Measurements from ENCODE around the gene EPHA6. TPM values are rescaled to one million over a fixed set of nuclear protein-coding genes. Genes with fewer than 3 reads are reported as not detected.

EPHA6 gene
- total RNA-seq, 1 donor from 2014 or later, result 0.11 TPM

DNA sequence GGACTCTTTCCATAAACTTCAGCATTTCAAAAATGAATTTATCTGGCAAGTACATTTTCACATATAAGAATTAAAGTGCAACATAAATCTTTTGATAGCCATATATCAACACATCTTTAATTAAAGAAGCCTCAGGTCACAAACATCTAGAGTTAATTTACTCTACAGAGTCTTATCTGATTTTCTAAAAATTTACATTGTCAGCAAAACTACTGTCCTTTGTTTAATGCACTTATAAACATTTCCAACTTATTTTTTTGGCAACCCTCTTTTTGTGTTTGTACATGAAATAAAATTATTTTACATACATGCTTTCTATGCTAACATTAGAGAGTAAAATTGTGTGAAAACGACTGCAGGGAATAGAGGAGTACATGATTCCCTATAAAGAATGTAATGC, 533.4 kb downstream of the EPHA6 start:
- Histone ChIP-seq H2AFZ (replicated peaks) (no peak overlapping the region), H3K9ac (no peak overlapping the region), H3K4me3 (no peak overlapping the region), H3K79me2 (ENCODE audit: low read depth) (no peaks in the 10 kb centered on the region), H3K4me1 (no peaks in the 10 kb centered on the region), H3K9me3 (ENCODE audit: low read depth) (no peaks in the 10 kb centered on the region), H3K27ac (no peak overlapping the region), H3K36me3 (no peaks in the 10 kb centered on the region), H3K27me3 (no peaks in the 10 kb centered on the region), H3K4me2 (no peak overlapping the region), H4K20me1 (ENCODE audit: low read depth) (no peaks in the 10 kb centered on the region), H3F3A (ENCODE audit: low read depth) (no peaks in the 10 kb centered on the region)
- H3K36me3 Mint-ChIP-seq, result no peaks in the 10 kb centered on the region
- no peak overlapping the region for H3K4me3 Mint-ChIP-seq
- H3K9me3 Mint-ChIP-seq, result no peaks in the 10 kb centered on the region
- TF ChIP-seq EZH2phosphoT487 (IDR thresholded peaks at IDR 0.05), result no peak
- no peak for TF ChIP-seq EZH2 (IDR thresholded peaks at IDR 0.05)
- TF ChIP-seq, protein P1, sequence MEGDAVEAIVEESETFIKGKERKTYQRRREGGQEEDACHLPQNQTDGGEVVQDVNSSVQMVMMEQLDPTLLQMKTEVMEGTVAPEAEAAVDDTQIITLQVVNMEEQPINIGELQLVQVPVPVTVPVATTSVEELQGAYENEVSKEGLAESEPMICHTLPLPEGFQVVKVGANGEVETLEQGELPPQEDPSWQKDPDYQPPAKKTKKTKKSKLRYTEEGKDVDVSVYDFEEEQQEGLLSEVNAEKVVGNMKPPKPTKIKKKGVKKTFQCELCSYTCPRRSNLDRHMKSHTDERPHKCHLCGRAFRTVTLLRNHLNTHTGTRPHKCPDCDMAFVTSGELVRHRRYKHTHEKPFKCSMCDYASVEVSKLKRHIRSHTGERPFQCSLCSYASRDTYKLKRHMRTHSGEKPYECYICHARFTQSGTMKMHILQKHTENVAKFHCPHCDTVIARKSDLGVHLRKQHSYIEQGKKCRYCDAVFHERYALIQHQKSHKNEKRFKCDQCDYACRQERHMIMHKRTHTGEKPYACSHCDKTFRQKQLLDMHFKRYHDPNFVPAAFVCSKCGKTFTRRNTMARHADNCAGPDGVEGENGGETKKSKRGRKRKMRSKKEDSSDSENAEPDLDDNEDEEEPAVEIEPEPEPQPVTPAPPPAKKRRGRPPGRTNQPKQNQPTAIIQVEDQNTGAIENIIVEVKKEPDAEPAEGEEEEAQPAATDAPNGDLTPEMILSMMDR (IDR thresholded peaks at IDR 0.05), result no peak
- no peak overlapping the region for H3K27ac Mint-ChIP-seq
- no peaks in the 10 kb centered on the region for H3K4me1 Mint-ChIP-seq
- DNase-seq (ENCODE audit: low spot score), result no peak
- H3K27me3 Mint-ChIP-seq (ENCODE audit: insufficient read depth, low read depth), result no peaks in the 10 kb centered on the region

DNA sequence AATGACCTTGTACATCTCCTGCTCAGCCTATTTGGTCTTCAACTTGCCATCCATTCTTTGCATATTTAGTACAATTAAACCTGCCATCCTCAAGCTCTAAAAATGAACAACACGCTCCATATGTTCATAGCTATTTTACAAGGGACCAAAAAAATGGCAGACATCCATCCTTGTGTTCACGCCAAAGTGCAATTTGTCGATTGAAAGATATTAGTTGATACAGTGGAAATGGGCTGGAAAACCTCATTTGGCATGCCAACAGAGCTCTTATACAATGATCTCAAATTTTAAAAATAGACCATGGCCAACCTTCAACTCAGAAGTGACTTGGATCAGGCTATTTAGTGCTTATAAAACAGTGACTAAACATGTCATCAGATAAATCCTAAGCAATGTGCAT, 536.6 kb downstream of the EPHA6 start:
- no peaks in the 10 kb centered on the region for H4K20me1 ChIP-seq (ENCODE audit: low read depth)
- H3K4me2 ChIP-seq, result no peak overlapping the region
- H2AFZ ChIP-seq (replicated peaks), result no peak overlapping the region
- H3K79me2 ChIP-seq (ENCODE audit: low read depth), result no peaks in the 10 kb centered on the region
- no peak overlapping the region for H3K27ac ChIP-seq
- H3F3A ChIP-seq (ENCODE audit: low read depth), result no peaks in the 10 kb centered on the region
- Mint-ChIP-seq H3K4me3 (no peak overlapping the region), H3K36me3 (no peaks in the 10 kb centered on the region), H3K9me3 (no peaks in the 10 kb centered on the region), H3K27me3 (ENCODE audit: insufficient read depth, low read depth) (peaks cover 2% of the 10 kb centered on the region), H3K27ac (no peak overlapping the region), H3K4me1 (no peaks in the 10 kb centered on the region)
- TF ChIP-seq EZH2 (IDR thresholded peaks at IDR 0.05) (no peak), EZH2phosphoT487 (IDR thresholded peaks at IDR 0.05) (no peak)
- TF ChIP-seq, protein P1 (IDR thresholded peaks at IDR 0.05), result no peak
- H3K27me3 ChIP-seq, result no peaks in the 10 kb centered on the region
- no peak overlapping the region for H3K4me3 ChIP-seq
- no peaks in the 10 kb centered on the region for H3K4me1 ChIP-seq
- H3K9ac ChIP-seq, result no peak overlapping the region
- no peaks in the 10 kb centered on the region for H3K9me3 ChIP-seq (ENCODE audit: low read depth)
- no peak for DNase-seq (ENCODE audit: low spot score)
- H3K36me3 ChIP-seq, result no peaks in the 10 kb centered on the region

DNA sequence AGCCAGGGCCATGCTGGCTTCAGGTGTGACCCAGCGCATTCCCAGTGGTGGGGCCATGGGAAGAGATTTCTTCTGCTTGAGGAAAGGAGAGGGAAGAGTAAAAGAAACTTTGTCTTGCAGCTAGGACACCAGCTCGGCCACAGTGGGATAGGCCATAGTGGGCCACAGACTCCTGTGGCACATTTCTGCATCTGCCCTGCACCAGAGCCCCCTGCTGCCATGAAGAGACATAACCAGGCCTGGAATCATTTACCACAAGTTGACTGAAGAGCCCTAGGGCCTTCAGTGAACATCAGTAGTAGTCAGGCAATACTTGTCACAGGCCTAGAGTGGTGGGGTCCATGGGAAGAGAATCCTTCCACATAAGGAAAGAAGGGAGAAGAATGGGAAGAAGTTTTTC, 538.8 kb downstream of the EPHA6 start:
- Mint-ChIP-seq H3K36me3 (no peaks in the 10 kb centered on the region), H3K27ac (no peak overlapping the region), H3K4me3 (no peak overlapping the region), H3K9me3 (no peaks in the 10 kb centered on the region), H3K4me1 (no peaks in the 10 kb centered on the region), H3K27me3 (ENCODE audit: insufficient read depth, low read depth) (peaks cover 2% of the 10 kb centered on the region)
- no peaks in the 10 kb centered on the region for H4K20me1 ChIP-seq (ENCODE audit: low read depth)
- no peak overlapping the region for H3K9ac ChIP-seq
- no peak for DNase-seq (ENCODE audit: low spot score)
- no peak overlapping the region for H2AFZ ChIP-seq (replicated peaks)
- TF ChIP-seq, protein P1 (IDR thresholded peaks at IDR 0.05), result no peak
- TF ChIP-seq EZH2 (IDR thresholded peaks at IDR 0.05), result no peak
- TF ChIP-seq EZH2phosphoT487 (IDR thresholded peaks at IDR 0.05), result no peak
- H3K36me3 ChIP-seq, result no peaks in the 10 kb centered on the region
- H3F3A ChIP-seq (ENCODE audit: low read depth), result no peaks in the 10 kb centered on the region
- no peak overlapping the region for H3K4me3 ChIP-seq
- no peaks in the 10 kb centered on the region for H3K27me3 ChIP-seq
- H3K27ac ChIP-seq, result no peak overlapping the region
- no peaks in the 10 kb centered on the region for H3K79me2 ChIP-seq (ENCODE audit: low read depth)
- no peaks in the 10 kb centered on the region for H3K9me3 ChIP-seq (ENCODE audit: low read depth)
- no peak overlapping the region for H3K4me2 ChIP-seq
- no peaks in the 10 kb centered on the region for H3K4me1 ChIP-seq

All from neural progenitor cell (in vitro differentiated cells).